Activated CD4-positive, CD25-positive, alpha-beta regulatory T cell treated with anti-CD3 and anti-CD28 coated beads, Interleukin-2, amount 50 U/mL, for 24 hours (primary cell): ENCODE data around the gene ZNF469.

Experiments
- ATAC-seq, 2 donors: fragments of 150-1000 bp; cut with Tn5 transposase; one replicate each; pipeline ENCODE4 v1.10.0; 2021; ENCODE audit warnings: mild to moderate bottlenecking in 1 of 2, moderate library complexity in 1 of 2

The ZNF469 gene

GRCh38 chr16:88346680-88347505 is 35.9 kb upstream of the ZNF469 start:
- no peak for ATAC-seq

GRCh38 chr16:88347656-88348376 is 34.9 kb upstream of the ZNF469 start:
- peak in 1 of 2 donors; percentile 46 for ATAC-seq

- ATAC-seq: peak in 1 of 2 donors; percentile 4
Measured at GRCh38 chr16:88348377-88349152, 34.2 kb upstream of the ZNF469 start.

- ATAC-seq: no peak
Measured at GRCh38 chr16:88349153-88349902, 33.4 kb upstream of the ZNF469 start.

GRCh38 chr16:88349903-88350900 is 32.6 kb upstream of the ZNF469 start:
- no peak for ATAC-seq

- no peak for ATAC-seq
Measured at GRCh38 chr16:88350922-88351321, 31.8 kb upstream of the ZNF469 start.

- ATAC-seq: no peak
Measured at GRCh38 chr16:88351491-88352101, 31.2 kb upstream of the ZNF469 start.

GRCh38 chr16:88352261-88353200 is 30.2 kb upstream of the ZNF469 start:
- ATAC-seq: peak in 1 of 2 donors; percentile 14

GRCh38 chr16:88353232-88353631 is 29.5 kb upstream of the ZNF469 start:
- ATAC-seq: no peak

GRCh38 chr16:88353691-88354090 is 29.1 kb upstream of the ZNF469 start:
- no peak for ATAC-seq

- ATAC-seq: no peak
Measured at GRCh38 chr16:88354229-88355092, 28.3 kb upstream of the ZNF469 start.

- ATAC-seq: no peak
Measured at GRCh38 chr16:88355093-88355388, 27.7 kb upstream of the ZNF469 start.

- ATAC-seq: no peak
Measured at GRCh38 chr16:88355389-88356123, 27.2 kb upstream of the ZNF469 start.

GRCh38 chr16:88356124-88356726 is 26.5 kb upstream of the ZNF469 start:
- ATAC-seq: no peak

- ATAC-seq: no peak
Measured at GRCh38 chr16:88356727-88357199, 26.0 kb upstream of the ZNF469 start.

- ATAC-seq: no peak
Measured at GRCh38 chr16:88357317-88358022, 25.3 kb upstream of the ZNF469 start.

GRCh38 chr16:88358023-88358420 is 24.7 kb upstream of the ZNF469 start:
- no peak for ATAC-seq
